K562 (cell line): Measurements from ENCODE around the gene CIAO3. TPM values are rescaled to one million over a fixed set of nuclear protein-coding genes. Genes with fewer than 3 reads are reported as not detected.

ENCODE experiments used
- ATAC-seq: fragments of 200-7000 bp; cut with Tn5 transposase; 3 replicates; pipeline ENCODE4 v1.9.1; 2020; ENCODE audit warnings: moderate library complexity
- BruUV-seq: library from RNA; stranded (reverse); fragments of 400-500 nt; replicated peaks from 2 replicates; lab custom pipeline; 2021; lab: Mats Ljungman, UMichigan
- CTCF ChIA-PET: fragments of 300-600 bp; formaldehyde crosslinking; extraction: SDS; loops from one replicate; lab custom pipeline; 2021; ENCODE audit warnings: low intra/inter-chr PET ratio; lab: Yijun Ruan, JAX
- POLR2A ChIA-PET: fragments of 300-600, 350-650 bp; sonication (Branson Sonifier 250); formaldehyde crosslinking; extraction: SDS; loops from one replicate; lab custom pipeline; 2021; ENCODE audit warnings: antibody characterized with exemption, inconsistent platforms; lab: Yijun Ruan, JAX
- DNase-seq, 4 experiments: peaks; one replicate each; pipeline versions ENCODE4 v3.0.0 to v3.0.0-alpha.2; 2011 to 2018; ENCODE audit warnings: low spot score in 3 of 4, mixed read lengths in 3 of 4; ENCODE audit errors: extremely low read depth in 1 of 4
- FAIRE-seq: peaks from 2 replicates; lab custom pipeline; 2011; peaks lifted over from hg19 to GRCh38; lab: Jason Lieb, UNC
- H2AFZ ChIP-seq: 2 replicates; pipeline ENCODE4 v1.6.0; 2011; ENCODE audit warnings: low read depth, low read length, control low read depth, inconsistent platforms
- H3K27ac ChIP-seq: fragments of 200-600 bp; 3 replicates; pipeline ENCODE4 v1.8.0; 2011; ENCODE audit warnings: low read depth, mild to moderate bottlenecking, control low read depth, inconsistent platforms, low read length, moderate library complexity, mixed read lengths; ENCODE audit errors: extremely low read depth
- H3K27me3 ChIP-seq, 2 experiments: fragments of 300-600 bp in 1 of 2; 2 replicates in 1 of 2; 3 replicates in 1 of 2; pipeline versions ENCODE4 v1.6.0 to v1.8.0; 2011; ENCODE audit warnings: inconsistent platforms in 2 of 2, low read length in 2 of 2, mild to moderate bottlenecking in 1 of 2, mixed read lengths in 1 of 2, moderate library complexity in 1 of 2; ENCODE audit not compliant: control insufficient read depth in 2 of 2, insufficient read depth in 2 of 2
- H3K36me3 ChIP-seq: fragments of 300-600 bp; 3 replicates; pipeline ENCODE4 v1.8.0; 2011; ENCODE audit warnings: mild to moderate bottlenecking, low read length, inconsistent platforms; ENCODE audit not compliant: control insufficient read depth, insufficient read depth
- H3K4me1 ChIP-seq, 2 experiments: fragments of 200-600 bp in 1 of 2; replicated peaks in 1 of 2; 2 replicates in 1 of 2; 3 replicates in 1 of 2; pipeline versions ENCODE4 v1.5.1 to v1.8.0; 2011; ENCODE audit warnings: inconsistent platforms in 2 of 2, low read length in 2 of 2, mild to moderate bottlenecking in 1 of 2, mixed read lengths in 1 of 2, moderate library complexity in 1 of 2; ENCODE audit not compliant: control insufficient read depth in 2 of 2, insufficient read depth in 2 of 2
- H3K4me2 ChIP-seq: 2 replicates; pipeline ENCODE4 v1.6.1; 2011; ENCODE audit warnings: low read length, control low read depth, inconsistent platforms, mixed read lengths; ENCODE audit not compliant: insufficient read depth
- H3K4me3 ChIP-seq: fragments of 200-600 bp; sonication (generic), shearing (Covaris generic); 2 replicates; pipeline ENCODE4 v1.5.1; 2016; ENCODE audit warnings: control low read depth, inconsistent platforms
- H3K79me2 ChIP-seq: fragments of 200-600 bp; 3 replicates; pipeline ENCODE4 v1.8.0; 2011; ENCODE audit warnings: low read length, inconsistent platforms; ENCODE audit not compliant: control insufficient read depth, insufficient read depth
- H3K9ac ChIP-seq, 2 experiments: 2 replicates each; pipeline versions ENCODE4 v1.6.0 to v1.6.1; 2011; ENCODE audit warnings: low read depth in 2 of 2, low read length in 2 of 2, control low read depth in 1 of 2, inconsistent platforms in 1 of 2, mild to moderate bottlenecking in 1 of 2, mixed read lengths in 1 of 2; ENCODE audit not compliant: insufficient read depth in 1 of 2
- H3K9me1 ChIP-seq: one replicate; pipeline ENCODE4 v1.6.0; 2011; ENCODE audit warnings: inconsistent platforms, mild to moderate bottlenecking, low read length, moderate library complexity; ENCODE audit not compliant: control insufficient read depth, insufficient read depth
- H3K9me3 ChIP-seq: replicated peaks from 2 replicates; pipeline ENCODE4 v1.5.1; 2011; ENCODE audit warnings: low read depth, low read length, inconsistent platforms; ENCODE audit not compliant: control insufficient read depth, insufficient read depth
- H4K20me1 ChIP-seq: replicated peaks from 2 replicates; pipeline ENCODE4 v1.6.1; 2011; ENCODE audit warnings: low read length, inconsistent platforms, mixed read lengths; ENCODE audit not compliant: control insufficient read depth, insufficient read depth
- BCOR ChIP-seq: fragments of 450-650 bp; IDR thresholded peaks from 2 replicates; pipeline ENCODE4 v1.6.1; 2016
- EHMT2 ChIP-seq: fragments of 450-650 bp; IDR thresholded peaks from 2 replicates; pipeline ENCODE4 v1.6.1; 2018; ENCODE audit warnings: antibody characterized with exemption
- NUFIP1 ChIP-seq: fragments of 450-650 bp; IDR thresholded peaks from 2 replicates; pipeline ENCODE4 v1.6.1; 2018; ENCODE audit not compliant: partially characterized antibody
- TCF3 ChIP-seq: sonication (generic); formaldehyde crosslinking; IDR thresholded peaks from 2 replicates; pipeline ENCODE4 v1.4.0; 2020; ENCODE audit warnings: mild to moderate bottlenecking, missing genetic modification reagents
- XRCC4 ChIP-seq: IDR thresholded peaks from one replicate; pipeline ENCODE4 v1.6.1; 2011; ENCODE audit not compliant: insufficient read depth, insufficient read length; ENCODE audit errors: extremely low read depth
- WGBS: fragments of 100-300 bp; shearing (Covaris generic); methylation state at CpG from one replicate; pipeline ENCODE4 v1.1.6; 2016; ENCODE audit warnings: low coverage, mixed read lengths; ENCODE audit not compliant: insufficient coverage; ENCODE audit errors: missing lambda C conversion rate; 5-methylcytosine and 5-hydroxymethylcytosine counted together
- in situ Hi-C: fragments of 300-500 bp; cut with MboI; formaldehyde crosslinking; loops from 4 replicates; pipeline ENCODE4 v1.15.0; 2018; ENCODE audit warnings: inconsistent platforms, mixed read lengths
- intact Hi-C: fragments of 100-400 bp; cut with micrococcal nuclease; formaldehyde crosslinking; loops from 2 replicates; pipeline ENCODE4 v1.14.2; 2022
- polyA plus RNA-seq, 8 experiments: library from polyadenylated mRNA; depleted of rRNA in 4 of 8; stranded (reverse) in 5 of 8; unstranded in 3 of 8; fragments of >200 nt; fragmentation: Nextera tagmentation in 2 of 8; fragmentation: Illumina TruSeq in 1 of 8; extraction: Ambion mirVana in 2 of 8; extraction: Trizol in 1 of 8; gene quantifications; 2 replicates each; pipeline versions ENCODE4 v1.2.1 to v1.2.3, GENCODE V29; 2011 to 2014; ENCODE audit warnings: inconsistent platforms in 1 of 8, missing spikeins in 1 of 8
- total RNA-seq, 7 experiments: library from RNA; depleted of rRNA in 6 of 7; stranded (reverse); fragments of >200 nt in 6 of 7; fragmentation: Illumina TruSeq in 2 of 7; extraction: Trizol in 2 of 7; gene quantifications; 2 replicates each; pipeline versions ENCODE4 v1.2.1 to v1.2.3, GENCODE V29; 2011 to 2021; ENCODE audit warnings: low replicate concordance in 1 of 7
- TF ChIP-seq, protein P1 (sequence below): sonication (generic); formaldehyde crosslinking; IDR thresholded peaks from 2 replicates; pipeline ENCODE4 v1.9.0; 2022; ENCODE audit warnings: mild to moderate bottlenecking, missing genetic modification reagents
- TF ChIP-seq, protein P2 (sequence below), 2 experiments: fragments of 250-450 bp in 1 of 2; fragments of 450-650 bp in 1 of 2; sonication (Bioruptor Pico) in 1 of 2; IDR thresholded peaks; 2 replicates each; pipeline versions ENCODE4 v1.6.1 to v1.8.0; 2016 to 2021; ENCODE audit warnings: mild to moderate bottlenecking in 2 of 2, moderate library complexity in 2 of 2, missing compliant biosample characterization in 1 of 2, missing genetic modification characterization in 1 of 2
- TF ChIP-seq, protein P3 (sequence below): fragments of 450-650 bp; conservative IDR thresholded peaks from 2 replicates; pipeline ENCODE4 v1.6.1; 2016; ENCODE audit warnings: missing genetic modification characterization, low read depth, mild to moderate bottlenecking, control low read depth, missing compliant biosample characterization
- TF ChIP-seq, protein P4 (sequence below): IDR thresholded peaks from 3 replicates; pipeline ENCODE4 v1.6.1; 2011; ENCODE audit warnings: borderline replicate concordance, mild to moderate bottlenecking; ENCODE audit not compliant: insufficient read length, insufficient read depth

CIAO3 gene
- total and polyA plus RNA-seq, 9 of the 15 experiments (the other 6 are each of a cell fraction or from before 2014, with no cell fraction given) = 2.2 to 35.6 (median 18.7) TPM

DNA sequence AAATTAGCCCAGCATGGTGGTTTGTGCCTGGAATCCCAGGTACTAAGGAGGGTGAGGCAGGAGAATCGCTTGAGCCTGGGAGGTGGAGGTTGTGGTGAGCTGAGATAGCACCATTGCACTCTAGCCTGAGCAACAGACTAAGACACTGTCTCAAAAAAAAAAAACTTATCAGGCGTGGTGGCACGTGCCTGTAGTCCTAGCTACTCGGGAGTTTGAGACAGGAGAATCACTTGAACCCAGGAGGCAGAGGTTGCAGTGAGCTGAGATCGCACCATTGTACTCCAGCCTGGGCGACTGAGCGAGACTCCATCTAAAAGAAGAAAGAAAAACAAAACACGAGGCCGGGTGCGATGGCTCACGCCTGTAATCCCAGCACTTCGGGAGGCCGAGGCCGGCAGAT is 2.1 kb upstream of the CIAO3 start (continued):
- 0 out of 2 replicates have a peak, but pooled peaks have one; percentile 22 for TF ChIP-seq BCOR
- TF ChIP-seq, protein P1, sequence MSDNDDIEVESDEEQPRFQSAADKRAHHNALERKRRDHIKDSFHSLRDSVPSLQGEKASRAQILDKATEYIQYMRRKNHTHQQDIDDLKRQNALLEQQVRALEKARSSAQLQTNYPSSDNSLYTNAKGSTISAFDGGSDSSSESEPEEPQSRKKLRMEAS = peak; percentile 63
- TF ChIP-seq TCF3 (CRISPR knock-in tag) = 0 out of 2 replicates have a peak, but pooled peaks have one; percentile 28

DNA sequence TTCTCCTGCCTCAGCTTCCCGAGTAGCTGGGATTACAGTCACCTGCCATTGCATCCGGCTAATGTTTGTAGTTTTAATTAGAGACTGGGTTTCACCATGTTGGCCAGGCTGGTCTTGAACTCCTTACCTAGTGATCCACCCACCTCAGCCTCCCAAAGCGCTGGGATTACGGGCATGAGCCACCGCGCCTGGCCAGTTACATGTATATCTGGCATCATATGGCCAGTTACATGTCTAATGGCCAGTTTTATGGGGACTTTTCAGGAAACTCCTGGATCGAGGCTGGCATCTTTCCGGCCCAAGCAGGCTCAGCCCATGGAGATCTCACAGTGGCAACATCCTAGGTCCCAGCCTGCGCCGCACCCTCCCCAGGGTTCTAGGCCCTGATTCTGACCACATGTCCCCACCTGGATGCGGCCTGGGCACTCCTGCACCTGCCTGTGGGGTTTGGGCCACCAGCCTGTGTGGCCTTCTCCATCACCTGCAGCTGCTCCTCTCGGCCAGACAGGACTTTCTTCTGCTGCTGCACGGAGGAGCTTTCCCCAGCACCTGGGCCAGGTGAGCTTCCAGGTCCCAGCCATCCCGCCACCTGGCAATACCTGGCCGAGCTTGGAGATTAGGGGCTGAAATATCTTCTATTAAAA is 1.3 kb upstream of the CIAO3 start:
- no peak overlapping the region for H3K27ac ChIP-seq
- peaks cover 15% of the 10 kb centered on the region for H3K79me2 ChIP-seq
- peak overlapping the region in 1 of 2 experiments; percentile 68; a peak in 1 of 4 replicates for H3K9ac ChIP-seq
- no peaks in the 10 kb centered on the region for H4K20me1 ChIP-seq
- no peak for DNase-seq
- CTCF ChIA-PET = interaction anchor here (0.6 kb wide), 2 partner anchors 29 to 30 kb away, joined by 3 to 4 read pairs; no protein-coding TSS in a partner anchor
- TF ChIP-seq, protein P2, sequence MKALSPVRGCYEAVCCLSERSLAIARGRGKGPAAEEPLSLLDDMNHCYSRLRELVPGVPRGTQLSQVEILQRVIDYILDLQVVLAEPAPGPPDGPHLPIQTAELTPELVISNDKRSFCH (CRISPR knock-in tag; IDR thresholded peaks at IDR 0.05) = no peak
- TF ChIP-seq, protein P2 (tag; IDR thresholded peaks at IDR 0.05) = no peak
- TF ChIP-seq EHMT2 (no peak), NUFIP1 (no peak), XRCC4 (no peak)
- TF ChIP-seq, protein P3, sequence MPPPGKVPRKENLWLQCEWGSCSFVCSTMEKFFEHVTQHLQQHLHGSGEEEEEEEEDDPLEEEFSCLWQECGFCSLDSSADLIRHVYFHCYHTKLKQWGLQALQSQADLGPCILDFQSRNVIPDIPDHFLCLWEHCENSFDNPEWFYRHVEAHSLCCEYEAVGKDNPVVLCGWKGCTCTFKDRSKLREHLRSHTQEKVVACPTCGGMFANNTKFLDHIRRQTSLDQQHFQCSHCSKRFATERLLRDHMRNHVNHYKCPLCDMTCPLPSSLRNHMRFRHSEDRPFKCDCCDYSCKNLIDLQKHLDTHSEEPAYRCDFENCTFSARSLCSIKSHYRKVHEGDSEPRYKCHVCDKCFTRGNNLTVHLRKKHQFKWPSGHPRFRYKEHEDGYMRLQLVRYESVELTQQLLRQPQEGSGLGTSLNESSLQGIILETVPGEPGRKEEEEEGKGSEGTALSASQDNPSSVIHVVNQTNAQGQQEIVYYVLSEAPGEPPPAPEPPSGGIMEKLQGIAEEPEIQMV (tag) = no peak
- TF ChIP-seq, protein P4, sequence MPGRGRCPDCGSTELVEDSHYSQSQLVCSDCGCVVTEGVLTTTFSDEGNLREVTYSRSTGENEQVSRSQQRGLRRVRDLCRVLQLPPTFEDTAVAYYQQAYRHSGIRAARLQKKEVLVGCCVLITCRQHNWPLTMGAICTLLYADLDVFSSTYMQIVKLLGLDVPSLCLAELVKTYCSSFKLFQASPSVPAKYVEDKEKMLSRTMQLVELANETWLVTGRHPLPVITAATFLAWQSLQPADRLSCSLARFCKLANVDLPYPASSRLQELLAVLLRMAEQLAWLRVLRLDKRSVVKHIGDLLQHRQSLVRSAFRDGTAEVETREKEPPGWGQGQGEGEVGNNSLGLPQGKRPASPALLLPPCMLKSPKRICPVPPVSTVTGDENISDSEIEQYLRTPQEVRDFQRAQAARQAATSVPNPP = no peak
- 89% methylated on average over 15 of the region's 15 CpGs for WGBS
- H3K9me3 ChIP-seq = no peaks in the 10 kb centered on the region
- no peak for FAIRE-seq
- no peak overlapping the region for H3K4me2 ChIP-seq
- ATAC-seq = no peak
- H2AFZ ChIP-seq = no peak overlapping the region
- BruUV-seq = no TSS peak
- peaks cover 6% of the 10 kb centered on the region for H3K9me1 ChIP-seq
- in situ Hi-C loops = loop anchor here (5.0 kb wide), 1 partner anchor 45 kb away; the partner anchor contains the start of genes CHTF18 and RPUSD1
- POLR2A ChIA-PET = interaction anchor here (0.6 to 1.0 kb wide), 2 partner anchors 24 to 670 kb away, joined by 3 to 5 read pairs; no protein-coding TSS in a partner anchor
- H3K4me3 ChIP-seq = no peak overlapping the region
- H3K27me3 ChIP-seq = no peaks in the 10 kb centered on the region
- H3K4me1 ChIP-seq = peaks cover 18 to 74% of the 10 kb centered on the region in 2 experiments
- peaks cover 21% of the 10 kb centered on the region; the same call in 2 of the 3 replicates for H3K36me3 ChIP-seq
- intact Hi-C loops = no loop called here
